ENCODE results near the gene VRK1. TPM values are rescaled to one million over a fixed set of nuclear protein-coding genes. Genes with fewer than 3 reads are reported as not detected.

Gene VRK1
- total RNA-seq, 4 donors from 2014 or later: 7.1 to 19.2 (median 8.5) TPM

DNA sequence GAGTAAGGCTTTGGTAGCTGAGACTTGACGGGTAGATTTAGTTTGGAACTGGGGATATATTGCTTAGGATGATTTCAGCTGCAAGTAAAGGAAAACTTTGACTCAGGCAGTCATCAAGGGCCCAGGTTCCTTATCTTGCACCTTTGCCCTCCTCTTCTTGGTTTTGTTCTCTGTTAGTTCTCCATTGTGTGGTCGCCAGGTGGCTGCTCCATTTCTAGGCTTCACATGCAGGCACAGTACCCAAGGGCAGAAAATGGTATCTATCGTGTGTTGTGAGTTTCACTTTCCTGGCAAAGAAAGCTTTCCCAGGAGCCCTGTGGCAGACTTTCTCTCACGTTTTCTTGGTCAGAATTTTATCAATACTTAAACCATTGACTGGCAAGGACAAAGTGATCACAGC is 50.8 kb downstream of the VRK1 start:
- no peak for DNase-seq (ENCODE audit: low spot score)
- no peak for ATAC-seq (ENCODE audit: low FRiP score)
- TF ChIP-seq CTCF (IDR thresholded peaks at IDR 0.05): no peak

DNA sequence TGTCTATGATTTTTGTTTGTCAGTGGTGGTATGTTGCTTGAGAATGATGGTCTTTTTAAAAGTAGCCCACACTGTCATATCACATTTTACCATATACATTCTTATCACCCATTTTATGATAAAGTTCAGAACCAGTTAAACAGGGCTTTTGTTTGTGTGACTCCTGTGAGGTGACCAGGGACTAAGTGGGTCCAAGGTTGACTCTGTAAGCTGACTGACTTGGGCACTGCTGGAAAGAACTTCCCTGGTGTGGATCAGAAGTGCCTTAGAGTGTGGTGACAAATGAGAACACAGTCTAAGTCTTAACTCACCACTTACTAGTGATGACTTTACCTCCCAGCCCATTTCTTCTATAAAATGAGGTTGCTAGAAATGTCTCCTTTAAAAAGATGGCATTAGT is 52.6 kb downstream of the VRK1 start:
- DNase-seq (ENCODE audit: low spot score) (no peak), ATAC-seq (ENCODE audit: low FRiP score) (no peak)
- TF ChIP-seq CTCF (IDR thresholded peaks at IDR 0.05): no peak

GRCh38 chr14:96851694-96852381 is 54.7 kb downstream of the VRK1 start:
- no peak for ATAC-seq (ENCODE audit: low FRiP score)
- TF ChIP-seq CTCF (IDR thresholded peaks at IDR 0.05): no peak

DNA sequence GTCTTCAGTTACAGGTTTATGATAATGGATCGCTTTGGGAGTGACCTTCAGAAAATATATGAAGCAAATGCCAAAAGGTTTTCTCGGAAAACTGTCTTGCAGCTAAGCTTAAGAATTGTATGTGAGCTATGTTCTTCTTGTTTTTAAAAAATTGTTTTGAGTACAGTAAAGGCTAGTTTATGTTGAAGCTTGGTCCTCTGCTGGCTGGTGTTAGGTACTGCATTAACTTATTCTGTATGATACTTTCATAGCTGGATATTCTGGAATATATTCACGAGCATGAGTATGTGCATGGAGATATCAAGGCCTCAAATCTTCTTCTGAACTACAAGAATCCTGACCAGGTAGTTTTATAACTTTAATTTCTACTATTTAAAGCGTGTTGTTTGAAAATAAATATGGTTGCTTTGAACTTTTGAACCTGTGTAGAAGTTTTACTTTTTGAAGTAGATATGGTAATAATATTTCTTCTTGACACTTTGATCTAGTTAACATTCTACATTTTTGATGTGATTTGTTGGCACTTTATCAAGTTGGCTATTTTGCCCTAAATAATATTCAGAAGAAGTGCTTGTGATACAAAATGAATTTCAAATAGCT is 55.7 kb downstream of the VRK1 start:
- DNase-seq (ENCODE audit: low spot score) (no peak), ATAC-seq (ENCODE audit: low FRiP score) (no peak)
- TF ChIP-seq CTCF (IDR thresholded peaks at IDR 0.05): no peak

More at GRCh38 chr14:96851694-96852381, 54.7 kb downstream of the VRK1 start:
- DNase-seq (ENCODE audit: low spot score): no peak

GRCh38 chr14:96858643-96859042 is 61.5 kb downstream of the VRK1 start:
- no peak for ATAC-seq (ENCODE audit: low FRiP score)
- no peak for TF ChIP-seq CTCF (IDR thresholded peaks at IDR 0.05)
- no peak for DNase-seq (ENCODE audit: low spot score)

DNA sequence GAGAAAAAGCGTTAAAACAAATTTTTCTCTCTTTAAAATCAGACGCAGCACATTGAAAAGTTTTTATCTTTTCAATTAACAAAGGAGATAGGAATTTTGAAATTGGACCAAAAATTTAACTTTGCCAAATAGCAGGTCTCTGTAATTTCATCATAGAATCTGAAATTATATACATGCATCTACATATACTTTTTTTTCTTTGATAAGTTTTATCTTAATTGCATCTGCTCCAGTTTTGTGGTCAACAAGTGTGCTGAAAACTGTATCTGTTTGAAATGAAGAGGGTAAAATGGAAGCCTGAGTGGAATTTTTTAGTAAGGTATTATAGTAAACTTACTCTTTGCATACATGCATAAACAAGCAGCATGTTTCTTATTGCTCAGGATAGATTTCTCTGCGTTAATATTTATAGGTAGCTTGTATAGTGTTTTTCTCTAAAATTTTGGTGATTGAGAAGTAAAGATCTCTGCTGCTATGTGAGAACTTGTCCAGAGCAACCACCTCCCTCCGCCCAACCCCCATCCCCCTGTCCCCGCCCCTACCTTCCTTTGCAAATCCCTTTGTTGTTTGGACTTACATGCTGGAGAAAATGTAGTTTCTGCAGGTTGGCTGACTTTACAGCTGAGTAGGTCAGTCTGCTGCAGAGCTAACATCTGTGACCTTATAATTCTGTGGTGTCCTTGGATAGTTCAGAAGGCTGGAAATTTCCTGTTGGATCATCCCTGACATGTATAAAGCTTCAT is 64.6 kb downstream of the VRK1 start:
- ATAC-seq (ENCODE audit: low FRiP score) (no peak), DNase-seq (ENCODE audit: low spot score) (no peak)
- no peak for TF ChIP-seq CTCF (IDR thresholded peaks at IDR 0.05)

Data from omental fat pad (tissue), 4 donors.